ENCODE data around the gene RBM33. TPM values are rescaled to one million over a fixed set of nuclear protein-coding genes. Genes with fewer than 3 reads are reported as not detected.

Gene RBM33
- total and polyA plus RNA-seq, 2 of the 4 experiments (the other 2 are of a cell fraction) = 7.3 to 10.8 TPM

GRCh38 chr7:155798673-155799439, 154.4 kb downstream of the RBM33 start:
- H3K4ac ChIP-seq (ENCODE audit: low read depth, low read length) = no peak overlapping the region
- no peak overlapping the region for H3K23ac ChIP-seq (ENCODE audit: low read depth, low read length)
- no peak overlapping the region for H4K8ac ChIP-seq (ENCODE audit: low read depth in 2 of 2, low read length in 2 of 2)
- dilution Hi-C loops (cut with HindIII; ENCODE audit: low sequenced_read_pairs, unreplicated experiment) = no loop called here
- H2BK5ac ChIP-seq (ENCODE audit: low read depth, low read length, poor library complexity, severe bottlenecking) = no peak overlapping the region
- ATAC-seq (ENCODE audit: low read depth) = no peak
- H3K4me1 ChIP-seq (ENCODE audit: control insufficient read depth, insufficient read depth, low read length) = peaks cover 7% of the 10 kb centered on the region; the same call in 1 of the 2 replicates
- no peak overlapping the region for H4K91ac ChIP-seq (ENCODE audit: insufficient read depth, low read depth, low read length)
- CTCF ChIA-PET = interaction anchor here (1.5 kb wide), 1 partner anchor 200 kb away, joined by 4 read pairs; no protein-coding TSS in a partner anchor
- DNase-seq = no peak
- no TSS peak for BruUV-seq (replicated peaks)
- H3K4me3 ChIP-seq (ENCODE audit: insufficient read depth, low read depth, low read length) = no peak overlapping the region
- no peak overlapping the region for H3K4me2 ChIP-seq (ENCODE audit: low read depth, low read length)
- H4K5ac ChIP-seq (ENCODE audit: low read depth, low read length) = no peak overlapping the region
- H3K9me3 ChIP-seq (ENCODE audit: control insufficient read depth, insufficient read depth, low read length) = no peaks in the 10 kb centered on the region
- no peaks in the 10 kb centered on the region for H3K9me1 ChIP-seq (ENCODE audit: insufficient read depth, low read length)
- WGBS, 2 experiments (ENCODE audit: extremely low coverage in 2 of 2, insufficient read length in 1 of 2) = no CpG with 5 or more reads among the region's 13 CpGs
- no peak overlapping the region for H2AFZ ChIP-seq (replicated peaks; ENCODE audit: low read length, poor library complexity)
- H2AK5ac ChIP-seq (ENCODE audit: low read depth, low read length) = no peak overlapping the region
- no peak overlapping the region for H3K56ac ChIP-seq (ENCODE audit: extremely low read depth, insufficient read depth, low read length)
- intact Hi-C loops (cut with micrococcal nuclease) = loop anchor here (5.0 to 10.0 kb wide), 2 partner anchors 853 to 1336 kb away; partner anchors contain the start of gene UBE3C
- TF ChIP-seq, protein P1, sequence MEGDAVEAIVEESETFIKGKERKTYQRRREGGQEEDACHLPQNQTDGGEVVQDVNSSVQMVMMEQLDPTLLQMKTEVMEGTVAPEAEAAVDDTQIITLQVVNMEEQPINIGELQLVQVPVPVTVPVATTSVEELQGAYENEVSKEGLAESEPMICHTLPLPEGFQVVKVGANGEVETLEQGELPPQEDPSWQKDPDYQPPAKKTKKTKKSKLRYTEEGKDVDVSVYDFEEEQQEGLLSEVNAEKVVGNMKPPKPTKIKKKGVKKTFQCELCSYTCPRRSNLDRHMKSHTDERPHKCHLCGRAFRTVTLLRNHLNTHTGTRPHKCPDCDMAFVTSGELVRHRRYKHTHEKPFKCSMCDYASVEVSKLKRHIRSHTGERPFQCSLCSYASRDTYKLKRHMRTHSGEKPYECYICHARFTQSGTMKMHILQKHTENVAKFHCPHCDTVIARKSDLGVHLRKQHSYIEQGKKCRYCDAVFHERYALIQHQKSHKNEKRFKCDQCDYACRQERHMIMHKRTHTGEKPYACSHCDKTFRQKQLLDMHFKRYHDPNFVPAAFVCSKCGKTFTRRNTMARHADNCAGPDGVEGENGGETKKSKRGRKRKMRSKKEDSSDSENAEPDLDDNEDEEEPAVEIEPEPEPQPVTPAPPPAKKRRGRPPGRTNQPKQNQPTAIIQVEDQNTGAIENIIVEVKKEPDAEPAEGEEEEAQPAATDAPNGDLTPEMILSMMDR (conservative IDR thresholded peaks at IDR 0.05; ENCODE audit: low read depth, low read length) = no peak
- no peak for TF ChIP-seq SMC3 (IDR thresholded peaks at IDR 0.05; ENCODE audit: low read depth, low read length)
- peaks cover 52% of the 10 kb centered on the region for H3K27me3 ChIP-seq (ENCODE audit: control insufficient read depth, insufficient read depth, low read length)
- H3K14ac ChIP-seq (replicated peaks; ENCODE audit: low read depth, low read length) = no peak overlapping the region
- no peak overlapping the region for H3K27ac ChIP-seq (ENCODE audit: insufficient read depth, low read length)
- no peaks in the 10 kb centered on the region for H3K36me3 ChIP-seq (ENCODE audit: control insufficient read depth, insufficient read depth, low read length)
- POLR2A ChIA-PET (ENCODE audit: unreplicated experiment) = no interaction called here
- no peak overlapping the region for H2AK9ac ChIP-seq (replicated peaks; ENCODE audit: low read depth, low read length, poor library complexity)
- no peaks in the 10 kb centered on the region for H3K79me1 ChIP-seq (ENCODE audit: low read depth in 1 of 2, low read length in 2 of 2)
- no peak overlapping the region for H2BK120ac ChIP-seq (ENCODE audit: low read depth, low read length)
- in situ Hi-C loops (cut with MboI; ENCODE audit: low sequenced_read_pairs) = no loop called here
- no peak overlapping the region for H2BK15ac ChIP-seq (ENCODE audit: low read depth, low read length)
- H3K9ac ChIP-seq (ENCODE audit: low read depth, low read length) = no peak overlapping the region
- no peak overlapping the region for H3K18ac ChIP-seq (ENCODE audit: low read depth, low read length)
- H2BK20ac ChIP-seq (ENCODE audit: low read depth, low read length) = no peak overlapping the region
- no peaks in the 10 kb centered on the region for H4K20me1 ChIP-seq (ENCODE audit: insufficient read depth, low read length)
